Ishikawa (cell line): Measurements from ENCODE around the gene METTL15.
A peak's percentile ranks its signal among the peaks of the same experiment; 100 is the strongest.

Experiments used
- CEBPB ChIP-seq: IDR thresholded peaks from 2 replicates; pipeline ENCODE4 v1.6.1; 2012
- CREB1 ChIP-seq: IDR thresholded peaks from 2 replicates; pipeline ENCODE4 v1.6.1; 2012; ENCODE audit warnings: low read depth
- EGR1 ChIP-seq: IDR thresholded peaks from 2 replicates; pipeline ENCODE4 v1.6.1; 2012
- EP300 ChIP-seq: IDR thresholded peaks from 2 replicates; pipeline ENCODE4 v1.6.1; 2012; ENCODE audit warnings: borderline replicate concordance
- FOXM1 ChIP-seq: IDR thresholded peaks from 2 replicates; pipeline ENCODE4 v1.6.1; 2012; ENCODE audit warnings: low read depth, borderline replicate concordance
- MAX ChIP-seq: IDR thresholded peaks from 2 replicates; pipeline ENCODE4 v1.6.1; 2012
- NFIC ChIP-seq: IDR thresholded peaks from 2 replicates; pipeline ENCODE4 v1.6.1; 2012
- RAD21 ChIP-seq: IDR thresholded peaks from 2 replicates; pipeline ENCODE4 v1.6.1; 2012; ENCODE audit warnings: low read depth
- TAF1 ChIP-seq: IDR thresholded peaks from 2 replicates; pipeline ENCODE4 v1.6.1; 2012; ENCODE audit warnings: low read depth, mild to moderate bottlenecking
- TCF12 ChIP-seq: IDR thresholded peaks from 2 replicates; pipeline ENCODE4 v1.6.1; 2012; ENCODE audit warnings: low read depth
- TEAD4 ChIP-seq: IDR thresholded peaks from 2 replicates; pipeline ENCODE4 v1.6.1; 2012
- USF1 ChIP-seq: IDR thresholded peaks from 2 replicates; pipeline ENCODE4 v1.6.1; 2012
- YY1 ChIP-seq: IDR thresholded peaks from 2 replicates; pipeline ENCODE4 v1.6.1; 2012; ENCODE audit warnings: low read depth
- ZBTB7A ChIP-seq: IDR thresholded peaks from 2 replicates; pipeline ENCODE4 v1.6.1; 2012; ENCODE audit warnings: low read depth
- TF ChIP-seq, protein P1 (sequence below): IDR thresholded peaks from 2 replicates; pipeline ENCODE4 v1.6.1; 2012; ENCODE audit warnings: low read depth, mild to moderate bottlenecking

Gene METTL15

DNA sequence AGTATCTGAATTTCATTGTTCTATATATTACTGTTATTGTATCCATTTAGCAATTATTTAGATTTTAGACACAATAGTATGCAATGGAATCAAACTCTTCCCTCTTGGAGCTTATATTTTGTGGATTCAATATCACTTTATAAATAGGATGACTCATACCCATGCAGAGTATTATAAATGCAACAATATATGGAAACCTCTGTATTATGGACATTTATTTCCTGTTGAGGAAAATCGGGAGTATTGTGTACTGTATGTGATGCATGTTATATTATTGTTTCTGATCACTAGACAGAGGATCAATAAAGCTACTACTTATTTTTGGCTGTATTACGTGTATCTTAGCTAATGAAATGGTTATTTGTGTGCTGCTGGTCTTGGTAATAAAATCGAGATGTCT is 770 bp downstream of the METTL15 start:
- TF ChIP-seq, protein P1, sequence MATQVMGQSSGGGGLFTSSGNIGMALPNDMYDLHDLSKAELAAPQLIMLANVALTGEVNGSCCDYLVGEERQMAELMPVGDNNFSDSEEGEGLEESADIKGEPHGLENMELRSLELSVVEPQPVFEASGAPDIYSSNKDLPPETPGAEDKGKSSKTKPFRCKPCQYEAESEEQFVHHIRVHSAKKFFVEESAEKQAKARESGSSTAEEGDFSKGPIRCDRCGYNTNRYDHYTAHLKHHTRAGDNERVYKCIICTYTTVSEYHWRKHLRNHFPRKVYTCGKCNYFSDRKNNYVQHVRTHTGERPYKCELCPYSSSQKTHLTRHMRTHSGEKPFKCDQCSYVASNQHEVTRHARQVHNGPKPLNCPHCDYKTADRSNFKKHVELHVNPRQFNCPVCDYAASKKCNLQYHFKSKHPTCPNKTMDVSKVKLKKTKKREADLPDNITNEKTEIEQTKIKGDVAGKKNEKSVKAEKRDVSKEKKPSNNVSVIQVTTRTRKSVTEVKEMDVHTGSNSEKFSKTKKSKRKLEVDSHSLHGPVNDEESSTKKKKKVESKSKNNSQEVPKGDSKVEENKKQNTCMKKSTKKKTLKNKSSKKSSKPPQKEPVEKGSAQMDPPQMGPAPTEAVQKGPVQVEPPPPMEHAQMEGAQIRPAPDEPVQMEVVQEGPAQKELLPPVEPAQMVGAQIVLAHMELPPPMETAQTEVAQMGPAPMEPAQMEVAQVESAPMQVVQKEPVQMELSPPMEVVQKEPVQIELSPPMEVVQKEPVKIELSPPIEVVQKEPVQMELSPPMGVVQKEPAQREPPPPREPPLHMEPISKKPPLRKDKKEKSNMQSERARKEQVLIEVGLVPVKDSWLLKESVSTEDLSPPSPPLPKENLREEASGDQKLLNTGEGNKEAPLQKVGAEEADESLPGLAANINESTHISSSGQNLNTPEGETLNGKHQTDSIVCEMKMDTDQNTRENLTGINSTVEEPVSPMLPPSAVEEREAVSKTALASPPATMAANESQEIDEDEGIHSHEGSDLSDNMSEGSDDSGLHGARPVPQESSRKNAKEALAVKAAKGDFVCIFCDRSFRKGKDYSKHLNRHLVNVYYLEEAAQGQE: no peak
- TF ChIP-seq USF1 (no peak), ZBTB7A (no peak)

DNA sequence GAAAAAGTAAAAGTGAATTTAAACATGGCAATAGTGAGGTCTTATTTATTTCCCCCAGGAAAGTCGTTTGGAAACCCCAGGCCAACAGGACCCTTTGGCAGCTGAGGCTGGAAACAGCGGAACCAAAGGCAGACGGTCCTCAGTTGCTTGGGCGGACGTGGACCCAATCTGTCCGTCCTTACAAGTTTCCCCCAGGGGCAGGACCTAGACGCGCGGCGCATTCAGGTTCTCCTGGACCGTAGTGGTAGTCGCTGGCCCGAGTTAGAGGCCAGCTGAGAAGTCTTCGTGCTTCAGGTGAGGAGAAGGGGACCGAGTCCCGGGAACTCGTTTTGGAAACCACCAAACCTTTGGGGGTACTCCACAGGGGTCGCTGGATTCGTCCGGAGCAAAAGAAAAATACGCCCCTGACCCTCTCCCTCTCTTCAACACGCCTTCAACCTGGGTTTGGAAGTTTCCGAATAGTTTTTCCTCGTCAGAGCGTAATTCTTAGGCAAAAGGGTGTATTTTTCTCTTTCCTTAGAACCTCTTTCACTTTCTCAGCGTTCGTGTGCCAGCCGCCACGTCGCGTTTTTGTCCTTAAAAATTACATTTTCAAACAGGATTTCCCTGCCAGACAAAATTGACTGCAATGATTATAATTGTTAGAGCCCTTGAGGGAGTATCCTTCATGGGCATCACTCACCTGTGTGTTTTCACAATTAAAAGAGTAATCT is 2.1 kb downstream of the METTL15 start:
- TF ChIP-seq TEAD4: peak; percentile 47
- TF ChIP-seq YY1: peak; percentile 85
- peak; percentile 12; the same call in 1 of the 2 replicates for TF ChIP-seq CREB1
- TF ChIP-seq TCF12: peak; percentile 72; the same call in 1 of the 2 replicates
- TF ChIP-seq MAX: peak; percentile 84
- peak; percentile 20; the same call in 1 of the 2 replicates for TF ChIP-seq RAD21
- TF ChIP-seq NFIC: peak; percentile 61
- TF ChIP-seq FOXM1: no peak
- no peak for TF ChIP-seq CEBPB
- TF ChIP-seq TAF1: peak; percentile 96
- 0 out of 2 replicates have a peak, but pooled peaks have one; percentile 41 for TF ChIP-seq ZBTB7A
- no peak for TF ChIP-seq EGR1
- TF ChIP-seq EP300: no peak
- TF ChIP-seq, protein P1: no peak
- peak; percentile 71 for TF ChIP-seq USF1

DNA sequence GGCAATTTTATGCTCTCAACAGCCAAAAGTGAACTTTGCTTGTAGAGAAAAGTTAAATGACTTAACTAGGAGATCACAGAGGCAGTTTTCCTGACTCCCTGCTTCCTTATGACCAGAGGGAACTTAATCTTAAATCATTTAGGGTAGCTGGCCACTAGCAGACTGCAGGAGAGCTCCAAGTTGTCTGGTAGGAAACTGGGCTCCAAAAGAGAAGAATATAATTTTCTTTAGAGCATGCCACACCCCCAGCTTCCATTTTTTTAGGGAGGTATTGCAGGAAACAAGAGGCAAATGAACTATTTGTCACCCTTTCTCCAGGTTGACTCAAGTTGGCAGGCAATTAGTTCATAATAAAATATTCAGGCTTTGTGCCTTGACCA is 2.6 kb downstream of the METTL15 start:
- TF ChIP-seq RAD21 (no peak), CEBPB (no peak), EGR1 (no peak), NFIC (no peak), MAX (no peak), YY1 (no peak)

DNA sequence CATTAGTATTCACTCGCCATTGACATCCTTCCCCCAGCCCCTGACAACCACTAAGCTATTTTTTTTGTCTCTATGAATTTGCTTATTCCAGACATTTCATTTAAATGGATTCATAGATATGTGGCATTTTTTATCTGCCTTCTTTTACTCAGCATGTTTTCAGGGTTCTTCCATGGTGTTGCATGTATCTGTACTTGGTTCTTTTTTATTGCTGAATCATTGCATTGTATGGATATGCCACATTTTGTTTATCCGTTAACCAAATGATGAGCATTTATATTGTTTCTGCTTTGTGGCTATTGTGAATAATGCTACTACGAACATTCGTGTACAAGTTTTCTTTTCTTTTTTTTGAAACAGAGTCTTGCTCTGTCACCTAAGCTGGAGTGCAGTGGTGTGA is 5.9 kb downstream of the METTL15 start:
- TF ChIP-seq EP300: no peak
- TF ChIP-seq FOXM1: no peak
- TF ChIP-seq RAD21: no peak
- no peak for TF ChIP-seq CREB1
- no peak for TF ChIP-seq NFIC

DNA sequence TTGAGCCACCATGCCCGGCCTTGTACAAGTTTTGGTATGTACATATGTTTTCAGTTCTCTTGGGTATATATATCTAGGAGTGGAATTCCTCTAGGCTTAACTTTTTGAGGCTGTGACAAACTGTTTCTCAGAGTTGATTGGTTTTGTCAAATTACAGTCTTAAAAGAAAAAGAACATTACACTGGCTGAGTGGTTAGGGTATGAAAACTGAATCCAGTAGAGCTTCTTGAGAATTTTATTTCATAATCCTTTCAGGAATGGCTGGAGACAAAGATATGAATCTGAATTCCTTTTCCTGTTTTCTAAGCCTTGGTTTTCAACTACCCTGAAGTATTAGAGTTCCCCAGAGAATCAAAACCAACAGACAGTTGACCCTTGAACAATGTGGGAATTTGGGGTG is 6.5 kb downstream of the METTL15 start:
- no peak for TF ChIP-seq CREB1
- no peak for TF ChIP-seq USF1
- no peak for TF ChIP-seq TEAD4
- TF ChIP-seq TAF1: no peak
- TF ChIP-seq EGR1: no peak
- TF ChIP-seq FOXM1: no peak
- TF ChIP-seq MAX: no peak
- TF ChIP-seq, protein P1: no peak
- no peak for TF ChIP-seq CEBPB
- no peak for TF ChIP-seq YY1
- TF ChIP-seq NFIC: no peak
- no peak for TF ChIP-seq EP300
- TF ChIP-seq ZBTB7A: no peak
- no peak for TF ChIP-seq TCF12
- TF ChIP-seq RAD21: no peak
